HuH-7.5 (cell line): Measurements from ENCODE around the gene ZBTB20.

Experiments
- DNase-seq: peaks from one replicate; pipeline ENCODE4 v3.0.0; 2011; ENCODE audit warnings: low spot score

The ZBTB20 gene

DNA sequence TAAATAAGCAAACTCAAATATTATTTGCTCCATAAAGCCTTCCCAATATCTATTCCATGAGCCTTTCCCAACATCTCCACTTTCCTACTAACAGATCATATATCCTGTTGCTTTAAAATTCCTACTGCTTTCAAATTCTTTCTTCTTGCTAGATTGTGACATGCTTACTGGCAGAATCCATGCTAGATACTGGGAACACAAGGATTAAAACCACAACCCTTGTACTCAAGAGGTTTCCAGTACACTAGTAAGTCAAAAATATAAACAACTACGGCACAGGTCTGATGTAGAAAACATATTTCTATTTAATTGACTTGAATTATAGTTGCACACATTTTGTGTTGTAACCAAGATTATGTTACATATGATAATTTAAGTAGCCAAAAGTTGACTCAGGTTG lies 275.0 kb downstream of the ZBTB20 start:
- no peak for DNase-seq

DNA sequence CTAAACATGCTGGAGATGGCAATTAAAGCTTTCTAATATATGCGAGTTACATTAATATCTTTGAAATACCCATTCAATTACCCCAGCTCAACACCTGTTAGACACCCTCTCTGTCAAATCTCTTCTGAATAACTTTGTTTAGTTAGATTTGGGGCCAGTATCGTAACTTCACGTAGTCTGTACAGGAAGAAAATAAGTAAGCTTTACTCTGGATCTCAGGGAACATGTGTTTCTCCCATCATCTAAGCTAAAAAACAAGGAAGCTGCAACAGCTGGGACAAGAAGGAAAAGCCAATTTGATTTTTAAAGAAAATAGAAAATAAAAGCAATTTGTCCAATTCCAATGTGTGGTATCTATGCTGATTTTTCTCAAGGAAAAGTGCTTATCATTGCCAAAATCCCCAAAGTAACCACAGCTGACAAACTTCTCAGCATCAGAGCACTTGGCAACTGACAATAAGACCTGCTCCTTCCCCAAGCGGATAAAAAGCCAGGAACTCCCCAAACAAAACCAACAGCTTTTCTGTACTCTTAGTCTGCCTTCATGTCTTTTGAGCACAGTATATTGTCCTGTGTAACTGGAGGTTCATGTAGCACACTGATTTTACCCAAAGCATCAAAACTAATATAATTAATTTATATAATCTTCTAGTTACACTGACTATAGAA lies 279.1 kb downstream of the ZBTB20 start:
- DNase-seq = no peak

DNA sequence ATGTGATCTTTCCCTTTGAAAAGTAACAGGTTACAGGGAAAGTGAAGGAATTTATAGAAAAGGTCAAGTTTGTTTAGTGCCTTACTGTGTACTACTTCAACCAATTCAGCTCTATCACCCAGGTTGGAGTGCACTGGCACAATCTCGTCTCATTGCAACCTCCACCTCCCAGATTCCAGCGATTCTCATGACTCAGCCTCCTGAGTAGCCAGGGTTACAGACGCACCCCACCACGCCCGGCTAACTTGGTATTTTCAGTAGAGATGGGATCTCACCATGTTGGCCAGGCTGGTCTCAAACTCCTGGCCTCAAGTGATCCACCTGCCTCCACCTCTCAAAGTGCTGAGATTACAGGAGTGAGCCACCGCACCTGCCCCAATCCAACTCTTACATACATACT lies 279.7 kb downstream of the ZBTB20 start:
- no peak for DNase-seq

DNA sequence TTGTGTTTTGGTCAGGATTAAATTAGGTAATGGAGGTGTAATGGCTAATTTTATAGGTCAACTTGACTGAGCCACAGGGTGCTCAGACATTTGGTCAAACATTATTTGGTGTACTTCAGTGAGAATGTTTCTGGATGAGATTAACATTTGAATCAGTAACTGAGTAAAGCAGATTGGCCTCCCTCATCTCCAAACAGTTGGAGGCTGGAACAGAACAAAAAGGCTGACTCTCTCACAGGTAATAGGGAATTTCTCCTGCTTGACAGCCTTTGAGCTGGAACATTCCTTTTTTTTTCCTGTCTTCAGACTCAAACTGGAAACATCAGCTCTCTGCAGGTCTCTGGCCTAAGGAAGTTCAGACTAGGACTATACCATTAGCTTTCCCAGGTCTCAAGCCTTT lies 280.7 kb downstream of the ZBTB20 start:
- no peak for DNase-seq

DNA sequence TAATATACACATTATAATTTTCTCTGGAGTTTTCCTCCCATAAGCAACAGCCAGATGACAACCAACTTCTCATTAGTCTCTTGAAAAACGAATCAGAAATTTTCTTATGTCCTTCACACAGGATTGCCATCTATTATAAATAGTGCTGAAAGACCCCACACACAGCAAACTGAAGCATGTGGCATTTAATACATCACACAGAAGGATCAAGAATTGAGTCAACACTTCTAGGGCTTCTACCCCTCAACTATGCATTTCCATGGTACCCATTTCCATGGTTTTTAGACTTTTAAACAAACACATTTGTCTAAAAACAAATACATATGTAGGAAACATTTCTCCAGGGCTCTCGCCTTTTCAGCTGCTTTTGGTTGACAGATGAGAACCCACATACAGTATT lies 282.1 kb downstream of the ZBTB20 start:
- DNase-seq = no peak

DNA sequence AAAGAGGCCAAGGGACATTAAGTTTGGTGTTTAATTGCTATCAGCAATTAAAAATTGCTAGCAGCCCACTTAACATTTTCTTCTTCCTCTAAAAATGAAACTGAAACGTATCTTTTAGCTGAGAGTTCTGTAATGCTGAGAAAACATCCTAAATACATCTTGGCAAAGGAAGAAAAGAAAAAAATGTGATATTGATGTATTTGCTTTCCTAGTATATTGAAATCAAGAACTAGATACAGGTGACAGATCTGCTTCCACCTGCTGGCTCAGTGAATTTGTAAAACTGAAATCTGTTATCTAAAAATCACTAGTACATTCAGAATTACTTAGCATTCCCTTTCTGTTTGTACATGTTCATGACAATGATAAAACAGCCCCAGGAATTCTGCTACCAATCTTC lies 283.2 kb downstream of the ZBTB20 start:
- no peak for DNase-seq

- DNase-seq = no peak
These were observed 285.4 kb downstream of the ZBTB20 start for GRCh38 chr3:114861666-114862065.

DNA sequence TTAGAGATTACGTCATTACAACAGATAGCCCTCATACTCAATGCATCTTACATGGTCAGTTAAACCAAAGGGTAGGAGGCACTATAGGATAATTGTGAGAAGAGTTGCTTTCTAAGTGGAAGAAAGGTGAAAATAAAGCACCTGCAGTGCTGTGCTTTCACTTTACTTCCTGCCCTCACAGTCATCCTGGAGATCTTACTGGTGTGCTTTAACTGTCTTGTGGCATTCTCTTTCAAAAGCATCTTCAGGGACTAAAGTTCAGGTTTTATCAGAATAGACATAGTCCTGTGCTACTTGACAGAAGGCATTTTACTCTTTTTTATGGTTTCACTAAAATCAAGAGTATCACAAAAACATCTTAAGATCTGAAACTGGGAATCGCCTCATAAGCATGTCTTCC lies 286.6 kb downstream of the ZBTB20 start:
- no peak for DNase-seq

DNA sequence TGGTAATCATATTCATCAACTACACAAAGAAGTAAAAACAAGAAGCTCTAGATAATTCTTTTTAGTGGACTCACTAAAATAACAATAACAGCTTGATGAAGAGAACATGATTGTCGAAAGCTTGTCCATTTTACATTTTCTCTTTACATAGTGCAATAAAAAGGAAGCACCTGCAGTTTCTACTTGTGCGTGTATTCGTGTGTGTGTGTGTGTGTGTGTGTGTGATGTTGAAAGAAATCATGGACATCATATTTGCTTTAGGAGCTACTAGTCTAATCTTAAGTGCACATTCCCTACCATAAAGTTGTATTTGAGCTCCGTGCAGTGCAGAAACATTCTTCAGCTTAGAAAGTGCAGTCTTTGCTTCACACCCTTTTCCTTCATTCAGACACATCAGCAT lies 288.8 kb downstream of the ZBTB20 start:
- no peak for DNase-seq

DNA sequence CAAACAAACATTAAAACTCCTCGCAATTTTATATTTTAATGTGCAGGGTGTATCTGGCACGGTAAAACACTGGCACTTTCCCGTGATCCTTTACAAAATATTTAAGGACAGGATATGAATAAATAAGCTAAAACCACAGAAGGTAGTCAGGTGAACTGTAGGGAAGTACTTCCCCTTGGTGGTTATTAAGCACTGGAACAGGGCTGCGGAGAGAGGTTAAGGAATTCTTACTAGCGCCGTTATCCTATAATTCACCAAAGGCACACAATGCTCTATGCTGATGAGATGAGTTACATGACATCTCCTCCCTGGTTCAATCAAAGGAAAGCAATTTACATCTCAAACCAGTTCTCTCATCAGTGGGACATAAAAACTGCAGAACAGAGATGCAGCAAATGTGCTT lies 289.8 kb downstream of the ZBTB20 start:
- DNase-seq = no peak

DNA sequence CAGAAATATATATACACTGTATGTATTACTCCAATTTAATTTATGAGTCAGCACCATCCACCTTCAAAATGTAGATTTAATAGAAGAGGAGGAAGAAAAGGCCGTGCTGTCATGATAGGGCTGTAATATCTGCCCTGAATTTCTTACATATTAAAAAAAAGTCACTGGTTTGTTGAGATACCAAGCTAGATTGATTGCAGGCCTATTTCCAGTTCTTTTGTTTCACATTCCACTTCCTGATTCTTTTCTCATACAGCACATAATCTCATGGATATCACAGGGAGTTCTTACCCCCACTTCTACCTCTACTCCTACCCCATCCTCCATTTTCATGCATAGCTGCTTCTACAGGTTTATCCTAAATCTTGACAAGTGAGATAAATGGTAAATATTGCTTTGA lies 290.3 kb downstream of the ZBTB20 start:
- no peak for DNase-seq

DNA sequence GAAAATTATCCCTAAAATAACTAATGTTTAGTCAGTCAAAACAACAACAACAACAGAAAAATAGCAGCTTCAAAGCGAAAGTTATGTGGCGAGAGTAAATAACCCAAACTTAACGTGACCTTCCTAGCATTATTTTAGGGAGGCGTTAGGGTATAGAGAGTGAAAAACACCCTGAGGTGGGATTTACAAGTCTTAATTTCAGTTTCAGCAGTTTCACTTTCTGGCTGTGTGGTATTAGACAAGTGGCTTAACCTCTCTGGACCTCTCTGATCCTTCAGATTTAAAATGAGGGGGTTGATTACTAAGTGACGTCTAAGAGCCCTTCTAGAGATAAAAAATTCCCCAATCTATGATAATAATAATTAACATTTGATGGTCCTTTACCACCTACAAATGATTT lies 291.2 kb downstream of the ZBTB20 start:
- no peak for DNase-seq

DNA sequence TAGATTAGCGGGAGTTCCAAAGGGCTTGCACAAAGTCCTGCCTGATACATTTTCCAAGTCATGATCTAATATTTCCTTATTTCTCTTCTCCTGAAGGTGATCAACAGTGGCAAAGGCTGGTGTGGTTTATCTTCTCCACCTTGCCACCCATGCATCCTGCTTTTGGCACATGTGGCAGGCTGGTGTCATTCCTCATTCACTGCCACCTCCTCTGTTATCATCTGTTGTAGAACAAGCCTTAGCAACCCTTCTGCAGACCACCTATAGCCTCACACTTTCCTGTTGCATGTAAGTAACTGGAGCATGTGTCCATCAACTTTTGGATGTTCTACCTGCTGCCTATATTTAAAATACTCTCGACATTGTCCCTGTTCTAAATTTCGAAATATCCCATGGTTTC lies 294.1 kb downstream of the ZBTB20 start:
- no peak for DNase-seq

- DNase-seq = no peak
These were observed 296.2 kb downstream of the ZBTB20 start for GRCh38 chr3:114850898-114851297.

DNA sequence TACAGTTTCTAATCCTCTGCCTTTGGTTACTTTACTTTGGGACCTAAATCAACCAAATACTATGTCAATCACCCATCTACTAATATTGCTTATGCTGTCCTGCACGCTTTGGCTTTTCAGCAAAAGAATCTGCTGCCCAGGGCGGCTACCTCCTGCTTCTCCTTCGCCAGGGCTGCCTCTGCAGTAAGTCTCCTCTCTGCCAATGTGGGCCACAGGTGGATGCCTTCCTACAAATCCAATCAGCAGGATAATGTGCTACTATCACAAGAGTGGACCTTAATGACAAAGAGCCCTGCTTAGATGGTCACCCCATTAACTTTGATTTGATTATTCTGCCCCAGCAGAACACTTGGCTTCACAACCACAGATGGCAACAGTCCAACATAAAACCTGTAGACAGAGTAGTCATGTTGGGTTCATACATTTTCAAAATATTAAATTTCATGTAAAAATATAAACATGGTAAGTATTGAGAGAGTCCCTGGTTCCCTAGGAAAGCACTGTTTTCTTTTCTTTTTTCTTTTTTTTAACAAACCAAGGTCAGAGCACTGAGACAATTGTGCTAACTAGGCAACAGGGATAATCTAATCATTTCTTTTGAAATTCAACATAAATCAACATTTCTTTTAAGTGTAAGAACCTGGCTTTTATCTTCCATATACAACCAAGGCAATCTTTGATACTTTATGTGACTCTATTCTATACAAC lies 298.3 kb downstream of the ZBTB20 start:
- no peak for DNase-seq

GRCh38 chr3:114848082-114848481 lies 299.0 kb downstream of the ZBTB20 start:
- no peak for DNase-seq

DNA sequence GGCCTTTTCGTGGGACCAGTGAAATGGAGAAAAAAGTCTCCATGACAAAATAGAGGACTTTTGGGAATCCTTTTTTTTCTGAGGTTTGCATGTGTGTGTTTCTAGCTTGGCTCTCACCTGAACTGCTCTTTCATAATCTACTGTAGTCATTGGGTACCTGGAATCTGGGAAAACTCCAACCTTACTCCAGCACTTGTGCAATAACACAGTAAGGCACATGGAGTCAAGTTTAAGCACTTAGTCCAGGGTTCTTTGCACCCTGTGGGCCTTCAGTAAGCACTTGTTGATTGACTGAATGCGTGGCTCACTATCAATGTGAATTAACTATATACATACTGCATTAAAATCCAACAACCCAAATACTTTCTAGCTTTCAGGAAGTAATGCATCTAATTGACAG lies 299.5 kb downstream of the ZBTB20 start:
- no peak for DNase-seq

DNA sequence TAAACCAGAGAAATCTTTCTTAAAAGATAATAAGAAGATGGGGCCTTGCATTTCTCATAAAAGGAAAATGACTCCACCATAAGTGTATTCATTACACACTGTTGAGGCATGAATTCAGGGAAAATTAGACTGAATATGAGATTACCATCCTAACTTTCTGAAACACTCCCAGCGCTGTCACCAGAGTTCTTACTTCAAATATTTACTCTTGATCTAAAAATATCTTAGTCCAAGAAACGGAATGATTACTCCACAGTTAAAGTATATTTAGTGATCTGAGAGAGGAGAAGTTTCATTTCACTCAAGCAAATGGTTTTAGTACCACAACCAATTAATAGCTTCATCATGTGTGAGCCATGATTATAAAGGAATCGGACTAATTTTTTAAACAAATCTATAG lies 300.3 kb downstream of the ZBTB20 start:
- DNase-seq = no peak

DNA sequence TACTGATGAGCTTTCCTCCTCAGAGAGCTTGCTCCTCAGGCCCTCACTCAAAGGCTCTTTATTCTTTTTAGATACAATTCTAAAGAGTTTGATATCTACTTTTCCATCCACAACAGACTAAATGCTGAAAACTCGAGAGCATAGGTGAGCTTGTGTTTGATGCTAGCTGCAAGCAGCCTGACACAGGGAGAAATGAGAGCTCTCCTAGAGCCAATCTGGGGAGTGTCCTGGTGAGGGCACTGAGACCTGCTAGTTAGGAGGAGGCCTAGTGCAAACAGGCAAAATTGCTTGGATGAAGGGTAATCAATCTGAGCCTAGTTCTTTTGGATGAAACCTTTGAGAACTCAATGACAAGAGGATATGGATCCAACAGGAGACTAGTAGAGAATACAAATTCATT lies 300.8 kb downstream of the ZBTB20 start:
- DNase-seq = no peak

DNA sequence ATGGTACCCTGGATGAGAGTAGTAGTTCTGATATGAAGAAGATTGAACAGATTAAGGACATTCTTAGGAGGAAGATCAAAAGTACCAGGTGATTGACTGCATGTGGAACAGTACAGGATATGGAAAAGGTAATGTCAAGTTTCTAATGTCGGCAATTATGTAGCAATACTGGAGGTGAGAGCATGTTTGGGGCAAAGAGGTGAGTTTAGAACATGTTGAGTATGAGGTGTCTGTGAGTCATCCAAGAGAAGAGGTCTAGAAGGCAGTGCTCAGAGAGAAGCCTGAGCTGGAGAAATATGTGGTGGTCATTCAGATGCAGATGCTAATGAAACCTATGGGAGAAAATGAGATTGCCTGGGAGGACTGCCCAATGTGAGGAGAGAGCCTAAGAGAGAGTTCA lies 305.6 kb downstream of the ZBTB20 start:
- DNase-seq = no peak

- DNase-seq = no peak
These were observed 307.6 kb downstream of the ZBTB20 start for GRCh38 chr3:114839476-114839875.

- DNase-seq = no peak
These were observed 309.1 kb downstream of the ZBTB20 start for GRCh38 chr3:114838025-114838424.

DNA sequence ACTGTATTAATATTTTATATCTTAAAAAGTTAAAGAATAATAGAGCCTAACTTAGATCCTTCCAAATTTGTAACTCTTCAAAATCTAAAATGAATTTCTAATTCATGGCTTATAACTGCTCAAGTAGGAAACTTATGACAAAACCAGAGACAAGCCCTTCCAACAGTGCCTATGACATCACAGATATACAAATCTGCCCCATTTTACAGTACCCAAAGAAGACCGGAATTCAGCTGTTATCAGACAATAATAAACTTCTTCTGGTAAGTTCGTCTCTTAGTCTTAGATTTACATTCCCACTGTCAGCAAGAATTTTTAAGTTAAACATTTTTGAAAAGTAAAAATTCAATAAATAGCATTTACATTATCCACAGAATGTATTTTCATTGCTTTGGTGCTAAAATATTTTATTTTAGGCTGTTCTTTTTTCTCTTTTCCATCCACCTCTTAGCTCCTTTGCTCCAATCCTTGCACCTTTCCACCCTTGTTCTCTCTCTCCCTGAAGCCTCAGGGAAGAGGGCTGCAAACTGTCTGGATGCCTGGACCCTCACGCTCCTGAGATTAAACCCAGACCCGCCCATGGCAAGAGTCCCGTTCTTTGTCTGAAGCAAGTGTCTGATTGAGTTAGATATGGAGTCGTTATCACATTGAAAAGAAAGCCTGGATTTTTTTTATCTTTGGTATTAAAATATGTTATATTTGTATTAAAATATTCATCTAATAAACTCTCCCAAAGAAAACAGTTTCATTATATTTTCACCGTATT lies 312.7 kb downstream of the ZBTB20 start:
- no peak for DNase-seq
